ENCODE data around the gene TRABD2B. TPM values are rescaled to one million over a fixed set of nuclear protein-coding genes. Genes with fewer than 3 reads are reported as not detected.

The TRABD2B gene
- total RNA-seq, 4 donors from 2014 or later = 0.35 to 2.5 (median 0.88) TPM

- Histone ChIP-seq H3K36me3 (no peaks in the 10 kb centered on the region), H3K4me1 (peaks cover 0 to 9% (median 5%) of the 10 kb centered on the region in 4 donors), H3K9me3 (no peaks in the 10 kb centered on the region), H3K27me3 (peaks cover 0 to 8% of the 10 kb centered on the region in 2 donors), H3K27ac (no peak overlapping the region), H3K4me3 (no peak overlapping the region)
- no peak for DNase-seq
- no peak for TF ChIP-seq POLR2A (IDR thresholded peaks at IDR 0.05)
- no peak for TF ChIP-seq CTCF (IDR thresholded peaks at IDR 0.05)
These were observed 3.1 kb downstream of the TRABD2B start for GRCh38 chr1:47993881-47994625.

- Histone ChIP-seq H3K4me3 (no peak overlapping the region), H3K36me3 (no peaks in the 10 kb centered on the region), H3K27ac (no peak overlapping the region), H3K9me3 (no peaks in the 10 kb centered on the region), H3K4me1 (peaks cover 0 to 9% (median 5%) of the 10 kb centered on the region in 4 donors), H3K27me3 (peaks cover 0 to 8% of the 10 kb centered on the region in 2 donors)
- no peak for DNase-seq
- no peak for TF ChIP-seq CTCF (IDR thresholded peaks at IDR 0.05)
- TF ChIP-seq POLR2A (IDR thresholded peaks at IDR 0.05) = no peak
These were observed 3.8 kb downstream of the TRABD2B start for GRCh38 chr1:47993416-47993740.

GRCh38 chr1:47992720-47993415 is 4.3 kb downstream of the TRABD2B start:
- H3K9me3 ChIP-seq = no peaks in the 10 kb centered on the region
- H3K4me1 ChIP-seq = peaks cover 0 to 9% (median 5%) of the 10 kb centered on the region in 4 donors
- TF ChIP-seq POLR2A (IDR thresholded peaks at IDR 0.05) = no peak
- no peak for TF ChIP-seq CTCF (IDR thresholded peaks at IDR 0.05)
- DNase-seq = no peak
- no peak overlapping the region for H3K27ac ChIP-seq
- H3K27me3 ChIP-seq = peaks cover 0 to 8% of the 10 kb centered on the region in 2 donors
- H3K4me3 ChIP-seq = no peak overlapping the region
- H3K36me3 ChIP-seq = no peaks in the 10 kb centered on the region

GRCh38 chr1:47991673-47992072 is 5.5 kb downstream of the TRABD2B start:
- peaks cover 0 to 4% (median 2%) of the 10 kb centered on the region in 4 donors for H3K4me1 ChIP-seq
- DNase-seq = no peak
- no peaks in the 10 kb centered on the region for H3K36me3 ChIP-seq
- no peak overlapping the region for H3K4me3 ChIP-seq
- H3K27ac ChIP-seq = no peak overlapping the region
- peaks cover 0 to 4% of the 10 kb centered on the region in 2 donors for H3K27me3 ChIP-seq
- H3K9me3 ChIP-seq = no peaks in the 10 kb centered on the region
- TF ChIP-seq POLR2A (IDR thresholded peaks at IDR 0.05) = no peak
- no peak for TF ChIP-seq CTCF (IDR thresholded peaks at IDR 0.05)

GRCh38 chr1:47991187-47991586 is 6.0 kb downstream of the TRABD2B start:
- no peaks in the 10 kb centered on the region for H3K36me3 ChIP-seq
- H3K9me3 ChIP-seq = no peaks in the 10 kb centered on the region
- H3K27ac ChIP-seq = no peak overlapping the region
- H3K27me3 ChIP-seq = no peaks in the 10 kb centered on the region
- TF ChIP-seq POLR2A (IDR thresholded peaks at IDR 0.05) = no peak
- no peak for TF ChIP-seq CTCF (IDR thresholded peaks at IDR 0.05)
- no peak overlapping the region for H3K4me3 ChIP-seq
- no peaks in the 10 kb centered on the region for H3K4me1 ChIP-seq
- DNase-seq = no peak
